H1 (cell line): ENCODE results near the gene CFHR5. TPM values are rescaled to one million over a fixed set of nuclear protein-coding genes. Genes with fewer than 3 reads are reported as not detected.

Experiments used
- ASH2L ChIP-seq: fragments of 200-600, 300-600 bp; sonication (generic); IDR thresholded peaks from one replicate; pipeline ENCODE4 v1.7.1; 2017; ENCODE audit warnings: low read length
- BCL11A ChIP-seq, 2 experiments: IDR thresholded peaks; one replicate each; pipeline ENCODE4 v1.6.1; 2011; ENCODE audit warnings: low read depth in 2 of 2, low read length in 2 of 2, mild to moderate bottlenecking in 2 of 2
- CBX8 ChIP-seq: fragments of 300-800, 300-1000 bp; sonication (generic); IDR thresholded peaks from 2 replicates; pipeline ENCODE4 v1.7.1; 2016; ENCODE audit warnings: low read depth, low read length, borderline replicate concordance
- CHD7 ChIP-seq: fragments of 300-600 bp; sonication (generic); IDR thresholded peaks from 2 replicates; pipeline ENCODE4 v1.7.1; 2012; ENCODE audit warnings: low read length, moderate library complexity, mild to moderate bottlenecking, inconsistent platforms; ENCODE audit not compliant: insufficient replicate concordance
- HDAC6 ChIP-seq: IDR thresholded peaks from one replicate; pipeline ENCODE4 v1.7.1; 2012; ENCODE audit warnings: low read depth, mild to moderate bottlenecking, inconsistent platforms, low read length, moderate library complexity
- TAF7 ChIP-seq: optimal IDR thresholded peaks from 2 replicates; pipeline ENCODE3; 2011; ENCODE audit warnings: low read depth, mild to moderate bottlenecking, inconsistent platforms, low read length, moderate library complexity, borderline replicate concordance
- polyA plus RNA-seq, 7 experiments: library from polyadenylated mRNA; depleted of rRNA in 3 of 7; stranded (reverse) in 5 of 7; unstranded in 2 of 7; fragments of >200 nt in 5 of 7; fragments of 200-250 nt in 2 of 7; gene quantifications; 1 replicate in 5 of 7; 2 replicates in 1 of 7; 4 replicates in 1 of 7; pipeline versions ENCODE4 v1.2.1 to v1.2.3, GENCODE V29; 2011 to 2013; ENCODE audit warnings: missing spikeins in 2 of 7, mixed read lengths in 2 of 7
- total RNA-seq: library from RNA; stranded (reverse); fragmentation: NEBNext Ultra II Directional; extraction: Animal tissue kit (Norgen Biotek cat#: 25700); gene quantifications from 2 replicates; pipeline ENCODE4 v1.2.1, GENCODE V29; 2021

CFHR5 gene
- total and polyA plus RNA-seq, 2 of the 8 experiments (the other 6 are each of a cell fraction or from before 2014, with no cell fraction given), result not detected

- TF ChIP-seq CHD7 (no peak), CBX8 (no peak), TAF7 (no peak), HDAC6 (no peak), BCL11A (IDR thresholded peaks at IDR 0.05; ENCODE audit: low read depth in 2 of 2, low read length in 2 of 2) (no peak), ASH2L (no peak)
Observed at GRCh38 chr1:196954778-196955177, 22.6 kb upstream of the CFHR5 start (continued).
